ENCODE measurements around the gene TAX1BP1. TPM values are rescaled to one million over a fixed set of nuclear protein-coding genes. Genes with fewer than 3 reads are reported as not detected.

Gene TAX1BP1
- total and polyA plus RNA-seq, 2 experiments from 2014 or later: 56.5 to 87.9 TPM

GRCh38 chr7:27869056-27869455 lies 129.1 kb downstream of the TAX1BP1 start (continued):
- TF ChIP-seq ZNF462 (CRISPR knock-in tag; IDR thresholded peaks at IDR 0.05) (no peak), EZH2 (IDR thresholded peaks at IDR 0.05; ENCODE audit: low read depth, unreplicated experiment) (no peak), NANOG (IDR thresholded peaks at IDR 0.05; ENCODE audit: borderline replicate concordance) (no peak), JUNB (IDR thresholded peaks at IDR 0.05; ENCODE audit: unreplicated experiment) (no peak), ETS1 (IDR thresholded peaks at IDR 0.05) (no peak), REST (IDR thresholded peaks at IDR 0.05; ENCODE audit: unreplicated experiment) (no peak), STAT1 (IDR thresholded peaks at IDR 0.05; ENCODE audit: unreplicated experiment) (no peak), POLR2AphosphoS5 (IDR thresholded peaks at IDR 0.05; ENCODE audit: low read depth) (no peak)
